GM12878 (cell line): ENCODE results near the gene LGALS8. TPM values are rescaled to one million over a fixed set of nuclear protein-coding genes. Genes with fewer than 3 reads are reported as not detected.

ENCODE experiments used
- ATAC-seq: fragments of 200-7000 bp; cut with Tn5 transposase; 3 replicates; pipeline ENCODE4 v1.9.1; 2020; ENCODE audit warnings: mild to moderate bottlenecking, moderate library complexity
- BruUV-seq: library from RNA; stranded (reverse); fragments of 400-500 nt; replicated peaks from 2 replicates; lab custom pipeline; 2021; lab: Mats Ljungman, UMichigan
- CTCF ChIA-PET: fragments of 300-600 bp; sonication (Branson Sonifier 250); formaldehyde crosslinking; extraction: SDS; loops from one replicate; lab custom pipeline; 2021; ENCODE audit warnings: inconsistent platforms; lab: Yijun Ruan, JAX
- POLR2A ChIA-PET: fragments of 350-600 bp; formaldehyde crosslinking; extraction: SDS; loops from one replicate; lab custom pipeline; 2021; ENCODE audit warnings: inconsistent platforms; lab: Charles Lee
- RAD21 ChIA-PET: fragments of 300-600 bp; sonication (Branson Sonifier 250); formaldehyde crosslinking; loops from one replicate; lab custom pipeline; 2023; ENCODE audit warnings: antibody characterized with exemption; ENCODE audit not compliant: unreplicated experiment; lab: Charles Lee
- SMC1A ChIA-PET: fragments of 300-600 bp; sonication (Branson Sonifier 250); formaldehyde crosslinking; loops from one replicate; lab custom pipeline; 2023; ENCODE audit not compliant: unreplicated experiment, uncharacterized antibody; lab: Charles Lee
- DNase-seq: peaks from one replicate; pipeline ENCODE4 v3.0.0-alpha.2; 2011; ENCODE audit warnings: low read depth, low spot score
- FAIRE-seq: peaks from 3 replicates; lab custom pipeline; 2011; peaks lifted over from hg19 to GRCh38; lab: Jason Lieb, UNC
- H2AFZ ChIP-seq: 2 replicates; pipeline ENCODE4 v1.6.0; 2011; ENCODE audit warnings: low read depth, low read length, control low read depth; ENCODE audit not compliant: control insufficient read depth
- H3K27ac ChIP-seq: 2 replicates; pipeline ENCODE4 v1.5.1; 2011; ENCODE audit warnings: control low read depth; ENCODE audit not compliant: control insufficient read depth, insufficient read depth
- H3K27me3 ChIP-seq, 2 experiments: replicated peaks in 1 of 2; 2 replicates each; pipeline versions ENCODE4 v1.6.0 to v1.6.1; 2011; ENCODE audit warnings: low read length in 1 of 2; ENCODE audit not compliant: control insufficient read depth in 2 of 2, insufficient read depth in 2 of 2
- H3K36me3 ChIP-seq, 2 experiments: 2 replicates each; pipeline ENCODE4 v1.5.1; 2011; ENCODE audit warnings: low read length in 1 of 2; ENCODE audit not compliant: control insufficient read depth in 2 of 2, insufficient read depth in 2 of 2
- H3K4me1 ChIP-seq: 2 replicates; pipeline ENCODE4 v1.6.1; 2011; ENCODE audit warnings: mild to moderate bottlenecking, low read length, moderate library complexity, mixed read lengths; ENCODE audit not compliant: control insufficient read depth, insufficient read depth
- H3K4me2 ChIP-seq: 2 replicates; pipeline ENCODE4 v1.6.0; 2011; ENCODE audit warnings: control low read depth; ENCODE audit not compliant: control insufficient read depth, insufficient read depth
- H3K4me3 ChIP-seq: fragments of 200-600 bp; sonication (generic); 2 replicates; pipeline ENCODE4 v1.5.1; 2016
- H3K79me2 ChIP-seq: 2 replicates; pipeline ENCODE4 v1.6.0; 2011; ENCODE audit warnings: low read length; ENCODE audit not compliant: control insufficient read depth, insufficient read depth
- H3K9ac ChIP-seq: 2 replicates; pipeline ENCODE4 v1.8.0; 2011; ENCODE audit warnings: low read length, control low read depth, mixed read lengths; ENCODE audit not compliant: control insufficient read depth, insufficient read depth
- H3K9me3 ChIP-seq: replicated peaks from 3 replicates; pipeline ENCODE4 v1.5.1; 2011; ENCODE audit warnings: mild to moderate bottlenecking, low read length; ENCODE audit not compliant: control insufficient read depth, insufficient read depth
- H4K20me1 ChIP-seq: 2 replicates; pipeline ENCODE4 v1.6.0; 2011; ENCODE audit not compliant: control insufficient read depth, insufficient read depth
- FOXM1 ChIP-seq: IDR thresholded peaks from 2 replicates; pipeline ENCODE4 v1.6.1; 2012; ENCODE audit warnings: low read depth, mild to moderate bottlenecking, inconsistent platforms, low read length, moderate library complexity
- KAT2A ChIP-seq: conservative IDR thresholded peaks from 2 replicates; pipeline ENCODE4 v1.6.1; 2011; ENCODE audit warnings: low read depth, low read length; ENCODE audit not compliant: control insufficient read depth
- NFYA ChIP-seq: IDR thresholded peaks from 2 replicates; pipeline ENCODE4 v1.6.1; 2011; ENCODE audit warnings: low read depth, mild to moderate bottlenecking, low read length, improper control_type of control experiment, borderline replicate concordance
- PRDM15 ChIP-seq: fragments of 450-650 bp; formaldehyde crosslinking; IDR thresholded peaks from 2 replicates; pipeline ENCODE4 v1.4.0; 2020; ENCODE audit warnings: mild to moderate bottlenecking, moderate library complexity
- REST ChIP-seq: IDR thresholded peaks from 2 replicates; pipeline ENCODE4 v1.6.1; 2012; ENCODE audit warnings: mild to moderate bottlenecking, low read depth, low read length
- SUPT20H ChIP-seq: IDR thresholded peaks from 2 replicates; pipeline ENCODE4 v1.6.1; 2011; ENCODE audit warnings: low read depth, mild to moderate bottlenecking, low read length, moderate library complexity, borderline replicate concordance; ENCODE audit not compliant: control insufficient read depth
- ZNF217 ChIP-seq: fragments of 450-650 bp; IDR thresholded peaks from 2 replicates; pipeline ENCODE4 v1.6.1; 2017; ENCODE audit warnings: antibody characterized with exemption, mild to moderate bottlenecking
- WGBS: methylation state at CpG from one replicate; pipeline ENCODE4 v1.1.6; 2016; ENCODE audit warnings: low lambda C conversion rate; ENCODE audit not compliant: insufficient replicate concordance, insufficient coverage; ENCODE audit errors: missing lambda C conversion rate; 5-methylcytosine and 5-hydroxymethylcytosine counted together
- in situ Hi-C: fragments of 300-500 bp; cut with MboI; formaldehyde crosslinking; loops from 9 replicates; pipeline ENCODE4 v1.14.3; 2018; ENCODE audit warnings: mixed read lengths
- intact Hi-C: fragments of 100-400 bp; cut with micrococcal nuclease; formaldehyde crosslinking; loops from one replicate; pipeline ENCODE4 v1.14.2; 2022; ENCODE audit not compliant: unreplicated experiment
- polyA plus RNA-seq, 11 experiments: library from polyadenylated mRNA; depleted of rRNA in 4 of 11; unstranded in 6 of 11; stranded (reverse) in 5 of 11; fragments of >200 nt; fragmentation: Nextera tagmentation in 4 of 11; fragmentation: Illumina TruSeq in 1 of 11; extraction: Ambion mirVana in 4 of 11; extraction: Trizol in 1 of 11; gene quantifications; 1 replicate in 1 of 11; 2 replicates in 10 of 11; pipeline versions ENCODE4 v1.2.1 to v1.2.3, GENCODE V29; 2011 to 2016; ENCODE audit warnings: inconsistent platforms in 2 of 11, missing spikeins in 2 of 11, low read depth in 1 of 11
- total RNA-seq, 4 experiments: library from RNA; depleted of rRNA in 3 of 4; stranded (reverse); fragments of >200 nt in 3 of 4; fragmentation: Illumina TruSeq in 1 of 4; extraction: Trizol in 1 of 4; gene quantifications; 2 replicates each; pipeline versions ENCODE4 v1.2.1 to v1.2.3, GENCODE V29; 2013 to 2021
- TF ChIP-seq, protein P1 (sequence below): fragments of 450-650 bp; conservative IDR thresholded peaks from 2 replicates; pipeline ENCODE4 v1.6.1; 2017; ENCODE audit warnings: mild to moderate bottlenecking, moderate library complexity

LGALS8 gene
- total and polyA plus RNA-seq, 10 of the 15 experiments (the other 5 are each of a cell fraction or from before 2014, with no cell fraction given), result 15.4 to 86.5 (median 19.2) TPM

- TF ChIP-seq, protein P1, sequence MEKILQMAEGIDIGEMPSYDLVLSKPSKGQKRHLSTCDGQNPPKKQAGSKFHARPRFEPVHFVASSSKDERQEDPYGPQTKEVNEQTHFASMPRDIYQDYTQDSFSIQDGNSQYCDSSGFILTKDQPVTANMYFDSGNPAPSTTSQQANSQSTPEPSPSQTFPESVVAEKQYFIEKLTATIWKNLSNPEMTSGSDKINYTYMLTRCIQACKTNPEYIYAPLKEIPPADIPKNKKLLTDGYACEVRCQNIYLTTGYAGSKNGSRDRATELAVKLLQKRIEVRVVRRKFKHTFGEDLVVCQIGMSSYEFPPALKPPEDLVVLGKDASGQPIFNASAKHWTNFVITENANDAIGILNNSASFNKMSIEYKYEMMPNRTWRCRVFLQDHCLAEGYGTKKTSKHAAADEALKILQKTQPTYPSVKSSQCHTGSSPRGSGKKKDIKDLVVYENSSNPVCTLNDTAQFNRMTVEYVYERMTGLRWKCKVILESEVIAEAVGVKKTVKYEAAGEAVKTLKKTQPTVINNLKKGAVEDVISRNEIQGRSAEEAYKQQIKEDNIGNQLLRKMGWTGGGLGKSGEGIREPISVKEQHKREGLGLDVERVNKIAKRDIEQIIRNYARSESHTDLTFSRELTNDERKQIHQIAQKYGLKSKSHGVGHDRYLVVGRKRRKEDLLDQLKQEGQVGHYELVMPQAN, result no peak
- TF ChIP-seq KAT2A (no peak), PRDM15 (CRISPR knock-in tag) (no peak)
These were observed 44.6 kb downstream of the LGALS8 start (continued) for GRCh38 chr1:236568285-236568894.

DNA sequence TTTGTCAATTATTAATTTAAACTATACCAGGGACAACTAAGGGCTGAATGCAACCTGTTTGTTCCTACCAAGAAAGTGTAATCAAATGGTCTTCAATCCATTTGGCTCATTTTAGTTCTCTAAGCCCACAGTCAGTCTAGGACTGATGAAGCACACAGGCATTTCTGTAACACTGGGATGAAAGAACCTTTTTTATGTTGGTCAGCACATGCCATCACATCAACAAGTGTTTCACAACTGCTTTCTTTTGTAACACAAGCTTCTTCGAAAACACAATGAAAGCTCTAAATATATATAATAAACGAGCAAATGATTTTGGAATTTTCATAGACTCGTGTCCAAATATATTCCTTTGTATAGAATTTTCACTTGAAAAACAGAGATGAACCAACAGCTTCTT lies 51.7 kb downstream of the LGALS8 start:
- FAIRE-seq (no peak), ATAC-seq (no peak), DNase-seq (no peak)
- SMC1A ChIA-PET, result interaction anchor here (1.1 kb wide), 1 partner anchor 24 kb away, joined by 3 read pairs; no protein-coding TSS in a partner anchor
- intact Hi-C loops, result no loop called here
- POLR2A ChIA-PET, result interaction anchor here (0.5 kb wide), 1 partner anchor 58 kb away, joined by 5 read pairs; no protein-coding TSS in a partner anchor
- Histone ChIP-seq H3K27ac (no peak overlapping the region), H2AFZ (no peak overlapping the region), H3K4me1 (no peaks in the 10 kb centered on the region), H3K4me2 (no peak overlapping the region), H4K20me1 (no peaks in the 10 kb centered on the region), H3K9ac (no peak overlapping the region), H3K9me3 (no peaks in the 10 kb centered on the region), H3K4me3 (no peak overlapping the region), H3K36me3 (peaks cover 3 to 19% of the 10 kb centered on the region in 2 experiments; a peak in 3 of 4 replicates), H3K79me2 (no peaks in the 10 kb centered on the region), H3K27me3 (no peaks in the 10 kb centered on the region)
- 97% methylated on average over 3 of the region's 3 CpGs for WGBS
- BruUV-seq, result no TSS peak
- in situ Hi-C loops, result no loop called here
- CTCF ChIA-PET, result no interaction called here
- RAD21 ChIA-PET, result no interaction called here
- TF ChIP-seq SUPT20H (no peak), FOXM1 (no peak), ZNF217 (no peak), REST (no peak), NFYA (no peak)
